Suppressor macrophage treated with lipopolysaccharide for 4 hours (primary cell): ENCODE results near the gene C9orf57.
"Not testable (repeated sequence)": the region's sequence is repeated elsewhere in the genome, so short reads cannot be mapped to it uniquely, and the experiment has no call there.

Experiments used
- DNase-seq: peaks from one replicate; pipeline ENCODE4 v3.0.0-alpha.2; 2020

C9orf57 gene

DNA sequence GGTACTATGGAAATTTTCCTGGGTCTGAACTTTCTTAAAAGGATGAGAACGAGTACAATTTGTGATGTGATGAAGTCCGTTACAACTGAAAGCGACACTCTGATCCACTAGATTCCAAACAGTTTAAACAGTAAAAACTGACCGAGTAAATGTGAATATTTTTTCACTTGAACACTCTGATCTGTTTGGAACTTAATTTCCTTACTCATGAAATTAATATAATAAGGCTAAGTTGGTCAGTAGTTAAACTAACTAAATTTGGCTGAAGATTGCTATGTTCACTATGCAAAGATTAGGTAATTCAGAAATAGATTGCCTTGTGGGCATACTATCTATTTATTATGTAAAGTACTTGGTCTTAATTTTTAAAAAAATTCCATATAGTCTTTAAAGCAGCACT is at the start of gene C9orf57:
Gene C9orf57, minus strand, starts transcription at position 101 of the 400 bp plus-strand sequence. CDS start 1,282 bp downstream, outside the sequence.
- DNase-seq: no peak

- DNase-seq: no peak
Observed at GRCh38 chr9:72102520-72102919, 42.1 kb upstream of the C9orf57 start.

- not testable (repeated sequence) for DNase-seq
Observed at GRCh38 chr9:72095520-72095919, 35.1 kb upstream of the C9orf57 start.

GRCh38 chr9:72092820-72093219 is 32.4 kb upstream of the C9orf57 start:
- DNase-seq: no peak

DNA sequence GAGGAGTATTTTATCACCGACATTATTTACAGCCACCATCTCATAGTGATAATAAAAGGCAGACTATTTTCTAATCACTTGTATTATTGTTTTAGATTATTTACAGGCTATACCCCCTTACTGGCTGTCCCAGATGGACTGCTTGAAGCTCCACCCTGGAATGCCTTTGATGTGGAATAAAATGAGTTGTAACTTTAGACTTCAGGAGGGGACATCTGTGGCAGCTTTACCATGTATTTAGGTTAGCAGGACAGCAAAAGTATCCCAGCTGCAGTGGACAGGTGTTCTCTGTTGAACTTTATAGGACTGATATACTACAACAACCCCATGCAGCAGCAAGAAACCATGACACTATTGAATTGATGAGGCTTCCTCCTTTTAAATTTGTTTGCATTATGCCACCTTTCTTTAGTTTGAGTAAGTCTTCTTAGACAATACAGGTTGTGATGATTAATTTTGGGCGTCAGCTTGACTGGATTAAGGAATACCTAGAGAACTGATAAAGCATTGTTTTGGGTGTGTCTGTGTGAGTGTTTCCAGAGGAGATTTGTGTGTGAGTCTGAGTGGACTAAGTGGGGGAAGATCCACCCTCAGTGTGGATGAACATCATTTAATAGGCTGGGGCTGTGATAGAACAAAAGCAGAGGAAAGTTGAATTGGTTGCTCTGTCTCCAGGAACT is 29.2 kb upstream of the C9orf57 start:
- DNase-seq: no peak

GRCh38 chr9:72082536-72082935 is 22.1 kb upstream of the C9orf57 start:
- no peak for DNase-seq

DNA sequence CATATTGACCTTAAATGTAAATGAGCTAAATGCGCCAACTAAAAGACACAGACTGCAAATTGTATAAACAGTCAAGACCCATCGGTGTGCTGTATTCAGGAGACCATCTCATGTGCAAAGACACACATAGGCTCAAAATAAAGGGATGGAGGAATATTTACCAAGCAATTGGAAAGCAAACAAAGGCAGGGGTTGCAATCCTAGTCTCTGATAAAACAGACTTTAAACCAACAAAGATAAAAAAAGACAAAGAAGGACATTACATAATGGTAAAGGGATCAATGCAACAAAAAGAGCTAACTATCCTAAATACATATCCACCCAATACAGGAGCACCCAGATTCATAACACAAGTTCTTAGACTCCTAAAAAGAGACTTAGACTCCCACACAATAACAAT is 14.3 kb upstream of the C9orf57 start:
- DNase-seq: not testable (repeated sequence)

DNA sequence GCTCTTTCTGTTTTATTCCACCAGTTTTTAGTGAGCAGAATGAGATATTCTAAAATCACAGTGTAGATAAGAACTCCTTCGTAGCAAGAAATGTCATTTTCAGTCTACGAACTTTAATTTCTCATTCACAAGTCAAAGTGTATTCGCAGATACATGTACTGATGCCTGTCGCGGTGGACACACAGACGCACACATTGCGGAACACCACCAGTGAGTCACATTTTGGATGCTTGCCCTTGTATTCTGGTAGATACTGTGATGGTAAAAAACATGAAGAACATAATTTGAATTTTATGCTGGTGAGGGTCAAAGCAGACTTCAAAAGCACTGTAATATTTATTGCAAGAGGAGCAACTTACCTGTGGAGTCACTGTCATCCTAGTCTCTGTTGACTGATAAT is 4.7 kb upstream of the C9orf57 start:
- DNase-seq: no peak

DNA sequence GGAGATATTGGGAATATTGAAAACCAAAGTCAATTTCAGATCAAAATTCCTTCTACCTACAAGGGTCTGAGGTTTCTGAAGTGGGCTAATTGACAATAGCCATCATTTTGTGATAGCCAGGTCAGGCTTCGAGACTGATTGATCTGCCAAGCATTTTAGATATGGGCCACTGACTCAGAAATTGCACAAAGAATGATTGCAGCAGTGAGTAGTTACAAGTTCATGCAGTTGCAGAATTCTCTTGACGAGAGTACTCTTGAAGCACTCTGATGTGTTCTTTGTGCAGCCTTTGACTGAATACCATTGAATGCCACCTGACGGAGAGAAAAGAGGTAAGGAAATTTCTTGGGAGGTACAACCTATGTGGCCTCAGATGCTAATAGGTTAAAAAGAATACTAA is 8.3 kb downstream of the C9orf57 start:
- DNase-seq: no peak

DNA sequence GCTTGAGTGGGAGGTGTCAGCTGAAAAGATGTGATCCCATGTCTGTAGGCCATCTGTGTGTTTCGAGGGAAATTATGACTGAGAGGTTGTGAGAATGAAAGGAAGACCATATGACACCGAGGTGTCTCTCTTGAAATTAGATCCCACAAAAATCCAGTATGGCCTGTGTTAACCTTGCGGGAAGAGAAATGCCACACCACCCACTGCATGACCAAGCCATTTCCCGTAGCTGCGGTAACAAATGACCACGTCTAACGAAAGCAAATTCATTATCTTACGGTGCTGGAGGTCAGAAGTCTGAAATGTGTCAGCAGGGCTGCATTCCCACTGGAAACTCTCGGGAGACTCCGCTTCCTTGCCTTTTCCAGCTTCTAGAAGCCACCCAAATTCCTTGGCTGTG is 11.6 kb downstream of the C9orf57 start:
- DNase-seq: no peak

DNA sequence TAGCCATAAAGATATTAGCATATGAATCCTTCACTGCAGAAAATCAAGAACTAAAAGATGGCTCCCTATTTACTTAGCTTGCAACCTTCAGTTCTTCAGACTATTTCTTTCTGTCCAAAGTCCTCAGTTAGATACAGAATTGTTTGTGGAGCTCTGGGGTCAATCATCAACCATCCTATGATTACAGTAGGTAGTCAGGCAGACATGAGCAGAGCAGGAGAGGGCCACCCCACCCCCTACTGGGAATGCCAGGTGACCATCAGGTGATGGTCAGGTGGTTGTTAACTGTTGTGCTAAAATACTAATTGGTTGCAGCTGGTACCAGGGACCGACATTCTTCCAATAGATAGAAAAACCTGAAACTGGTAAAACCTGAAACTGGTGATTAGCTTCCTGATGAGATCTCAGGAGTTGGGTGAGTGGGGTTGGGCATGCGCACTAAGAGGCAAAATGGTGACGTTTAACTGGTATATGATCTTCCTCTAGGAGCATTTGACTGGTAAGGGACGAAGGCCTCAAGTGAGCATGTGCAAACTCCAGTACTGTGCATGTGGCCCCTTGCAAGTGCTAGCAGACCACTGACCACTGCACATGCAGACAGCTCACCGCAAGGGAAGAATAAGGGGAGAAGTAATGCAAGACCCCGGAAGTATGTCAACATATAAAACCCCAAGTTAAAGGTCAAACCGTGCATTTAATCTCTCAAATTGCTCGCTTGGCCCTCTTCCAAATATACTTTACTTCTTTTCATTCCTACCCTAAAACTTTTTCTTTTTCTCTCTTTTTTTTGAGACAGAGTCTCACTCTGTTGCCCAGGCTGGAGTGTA is 13.6 kb downstream of the C9orf57 start:
- DNase-seq: no peak

GRCh38 chr9:72044095-72044494 is 16.3 kb downstream of the C9orf57 start:
- no peak for DNase-seq

DNA sequence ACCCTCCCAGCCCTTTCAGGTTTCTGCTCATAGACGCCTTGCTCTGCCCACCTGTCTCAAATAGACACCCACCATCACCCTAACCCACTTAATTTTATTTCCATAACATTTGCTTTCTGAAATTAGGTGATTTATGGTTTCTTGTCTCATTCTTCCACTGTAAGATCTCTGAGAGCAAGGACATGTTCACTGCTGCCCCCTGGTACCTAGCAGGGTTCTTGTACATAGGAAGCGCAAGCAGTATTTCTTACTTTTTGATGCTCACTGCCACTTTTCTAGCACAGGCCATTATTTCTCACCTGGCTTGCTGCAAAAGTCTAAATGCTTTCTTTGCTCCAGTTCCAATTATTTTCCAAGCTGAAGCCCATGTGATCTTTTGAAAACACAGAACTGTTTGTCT is 16.8 kb downstream of the C9orf57 start:
- no peak for DNase-seq

DNA sequence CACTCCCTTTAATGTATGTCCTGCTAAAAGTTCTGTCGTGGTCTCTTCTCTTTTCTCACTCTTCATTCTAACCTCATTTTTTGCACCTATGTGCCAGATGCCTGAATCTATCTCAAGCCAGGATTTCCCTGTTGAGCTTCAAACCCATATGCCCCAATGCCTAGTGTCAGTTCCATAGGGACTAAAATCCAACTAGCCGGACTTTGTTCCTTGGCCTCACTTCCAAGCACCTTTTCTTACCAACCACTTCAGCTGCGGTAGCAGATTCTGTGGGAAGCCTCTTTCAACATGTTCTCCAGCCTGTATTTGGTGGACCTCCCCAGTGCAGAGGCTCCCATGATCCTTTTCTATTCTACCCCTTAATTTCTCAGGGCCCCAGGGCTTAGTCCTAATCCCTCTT is 17.5 kb downstream of the C9orf57 start:
- no peak for DNase-seq

- DNase-seq: peak; percentile 28
Observed at GRCh38 chr9:72041775-72042194, 18.6 kb downstream of the C9orf57 start.

DNA sequence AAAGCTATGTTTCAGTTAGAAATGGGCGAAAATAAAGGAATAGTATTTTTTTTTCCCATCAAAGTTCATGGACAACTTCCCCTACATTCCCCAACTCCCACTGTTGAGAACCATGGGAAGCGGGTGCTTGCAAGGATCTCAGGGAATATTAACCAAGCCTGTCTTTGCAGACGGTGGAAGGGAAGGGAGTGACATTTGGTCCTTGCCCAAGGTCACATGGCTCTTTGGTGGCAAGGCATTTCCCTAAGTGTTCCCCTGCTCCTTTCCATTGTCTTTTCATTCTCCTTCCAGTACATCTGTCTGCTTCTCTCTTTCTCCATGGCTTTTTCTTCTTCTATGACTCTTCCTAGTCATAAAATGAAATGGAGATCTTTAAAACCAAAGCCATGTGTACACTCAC is 19.0 kb downstream of the C9orf57 start:
- no peak for DNase-seq

DNA sequence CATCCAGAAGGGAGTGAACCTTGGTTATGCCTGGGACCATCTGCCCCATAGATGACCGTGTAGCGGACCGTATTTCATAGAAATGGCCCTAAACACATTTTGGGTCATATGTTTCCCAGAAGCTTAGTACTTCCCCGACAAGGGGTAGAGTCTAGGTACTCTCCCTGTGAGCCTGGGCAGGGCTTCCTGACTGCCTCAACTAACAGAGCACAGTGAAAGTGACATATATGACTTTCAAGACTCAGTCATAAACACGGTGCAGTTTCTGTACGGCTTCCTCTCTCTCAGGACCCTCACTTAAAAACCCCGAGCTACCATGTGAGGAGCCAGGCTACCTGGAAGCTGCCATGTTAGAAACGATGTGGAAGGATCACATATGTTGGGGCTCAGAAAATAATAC is 20.9 kb downstream of the C9orf57 start:
- DNase-seq: no peak

- DNase-seq: peak; percentile 78
Observed at GRCh38 chr9:72038890-72039410, 21.5 kb downstream of the C9orf57 start.

DNA sequence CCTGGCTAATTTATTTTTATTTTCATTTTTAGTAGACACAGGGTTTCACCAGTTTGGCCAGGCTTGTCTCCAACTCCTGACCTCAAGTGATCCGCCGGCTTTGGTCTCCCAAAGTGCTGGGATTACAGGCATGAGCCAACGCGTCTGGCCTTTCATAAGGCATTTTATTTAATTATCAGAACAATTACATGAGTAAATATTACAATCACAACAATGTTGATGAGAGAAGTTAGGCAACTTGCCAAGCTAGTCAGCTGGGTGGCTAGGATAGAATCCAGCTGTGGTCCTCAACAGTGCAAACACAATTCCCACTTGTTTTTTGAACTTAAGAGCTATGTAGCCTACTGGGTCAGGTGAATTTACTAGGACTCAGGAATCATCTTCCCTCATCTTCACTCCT is 22.0 kb downstream of the C9orf57 start:
- DNase-seq: no peak

DNA sequence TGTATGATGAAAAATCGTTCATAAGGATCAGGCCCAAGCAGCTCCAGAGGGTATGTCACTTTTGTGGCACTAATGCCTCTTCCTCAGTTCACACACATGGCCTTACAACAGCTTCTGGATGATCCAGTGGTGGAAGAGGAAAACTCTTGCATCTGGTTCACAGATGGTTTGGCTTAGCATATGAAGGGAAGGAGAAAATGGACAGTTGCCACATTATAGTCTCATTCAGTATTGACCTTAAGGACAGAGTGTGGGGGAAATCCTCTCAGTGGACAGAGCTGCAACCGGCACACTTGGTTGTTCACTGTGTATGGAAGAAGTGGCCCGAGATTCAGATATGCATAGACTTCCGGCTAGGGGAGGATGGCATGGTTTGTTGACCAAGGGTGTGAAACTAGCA is 22.8 kb downstream of the C9orf57 start:
- DNase-seq: peak; percentile 3

DNA sequence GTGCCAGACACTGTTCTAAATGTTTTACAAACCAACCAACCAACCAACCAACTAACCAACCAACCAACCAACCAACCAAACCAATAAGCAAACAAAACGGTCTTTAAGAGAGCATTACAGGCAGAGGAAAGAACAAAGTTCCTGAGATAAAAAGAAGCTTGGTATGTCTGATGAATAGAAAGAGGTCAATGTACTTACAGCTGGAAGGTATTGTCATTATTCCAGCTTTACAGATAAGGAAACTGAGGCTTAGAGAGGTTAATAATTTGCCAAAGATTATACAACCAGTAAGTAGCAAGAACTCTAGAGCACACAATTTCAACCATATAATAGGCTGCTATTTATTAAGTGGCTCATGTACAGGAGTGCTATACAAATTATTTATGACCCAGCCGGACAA is 29.6 kb downstream of the C9orf57 start:
- no peak for DNase-seq

- no peak for DNase-seq
Observed at GRCh38 chr9:72029986-72030385, 30.4 kb downstream of the C9orf57 start.

- peak; percentile 6 for DNase-seq
Observed at GRCh38 chr9:72025906-72026305, 34.5 kb downstream of the C9orf57 start.

- no peak for DNase-seq
Observed at GRCh38 chr9:72023596-72023995, 36.8 kb downstream of the C9orf57 start.
